ENCODE data around the gene STAT5B. TPM values are rescaled to one million over a fixed set of nuclear protein-coding genes. Genes with fewer than 3 reads are reported as not detected.
A peak's percentile ranks its signal among the peaks of the same experiment; 100 is the strongest.
"Not testable (repeated sequence)": the region's sequence is repeated elsewhere in the genome, so short reads cannot be mapped to it uniquely, and the experiment has no call there.

STAT5B gene
- total and polyA plus RNA-seq, 10 donors = 26.4 to 171 (median 101) TPM

DNA sequence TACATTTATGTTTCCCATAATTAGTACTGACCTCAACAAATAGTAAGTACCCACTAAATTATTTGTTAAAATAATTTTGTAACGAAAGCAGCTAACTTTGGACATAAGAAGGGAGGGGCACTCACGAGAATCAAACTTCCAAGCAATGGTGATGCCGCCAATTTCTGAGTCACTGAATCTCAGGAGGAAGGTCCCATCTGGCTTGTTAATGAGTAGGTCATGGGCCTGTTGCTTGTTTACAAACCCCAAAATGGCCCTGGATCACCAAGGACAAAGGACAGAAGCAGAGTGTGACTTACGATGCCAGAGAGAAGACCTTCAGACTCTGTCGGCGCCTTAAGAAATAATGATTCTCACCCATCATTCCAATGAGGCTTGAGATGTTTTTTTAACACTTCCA lies 66.1 kb downstream of the STAT5B start:
- H3K9me3 ChIP-seq = no peaks in the 10 kb centered on the region
- H3K4me1 ChIP-seq = no peaks in the 10 kb centered on the region
- intact Hi-C loops (cut with DNase I; ENCODE audit: low total_unique reads) = no loop called here
- TF ChIP-seq POLR2AphosphoS5 (IDR thresholded peaks at IDR 0.05) (no peak), POLR2A (IDR thresholded peaks at IDR 0.05) (no peak)
- TF ChIP-seq, protein P1, sequence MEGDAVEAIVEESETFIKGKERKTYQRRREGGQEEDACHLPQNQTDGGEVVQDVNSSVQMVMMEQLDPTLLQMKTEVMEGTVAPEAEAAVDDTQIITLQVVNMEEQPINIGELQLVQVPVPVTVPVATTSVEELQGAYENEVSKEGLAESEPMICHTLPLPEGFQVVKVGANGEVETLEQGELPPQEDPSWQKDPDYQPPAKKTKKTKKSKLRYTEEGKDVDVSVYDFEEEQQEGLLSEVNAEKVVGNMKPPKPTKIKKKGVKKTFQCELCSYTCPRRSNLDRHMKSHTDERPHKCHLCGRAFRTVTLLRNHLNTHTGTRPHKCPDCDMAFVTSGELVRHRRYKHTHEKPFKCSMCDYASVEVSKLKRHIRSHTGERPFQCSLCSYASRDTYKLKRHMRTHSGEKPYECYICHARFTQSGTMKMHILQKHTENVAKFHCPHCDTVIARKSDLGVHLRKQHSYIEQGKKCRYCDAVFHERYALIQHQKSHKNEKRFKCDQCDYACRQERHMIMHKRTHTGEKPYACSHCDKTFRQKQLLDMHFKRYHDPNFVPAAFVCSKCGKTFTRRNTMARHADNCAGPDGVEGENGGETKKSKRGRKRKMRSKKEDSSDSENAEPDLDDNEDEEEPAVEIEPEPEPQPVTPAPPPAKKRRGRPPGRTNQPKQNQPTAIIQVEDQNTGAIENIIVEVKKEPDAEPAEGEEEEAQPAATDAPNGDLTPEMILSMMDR (IDR thresholded peaks at IDR 0.05 in 8 of 11, conservative IDR thresholded peaks at IDR 0.05 in 3 of 11) = no peak
- H3K36me3 ChIP-seq = peaks cover 4 to 100% (median 87%) of the 10 kb centered on the region in 6 donors
- no peak overlapping the region for H3K4me3 ChIP-seq
- no peak for DNase-seq
- WGBS, 5 donors = 90 to 96% (median 93%) methylated on average over 6 of the region's 6 CpGs
- H3K27me3 ChIP-seq (replicated peaks in 1 of 7) = no peaks in the 10 kb centered on the region
- H3K27ac ChIP-seq = no peak overlapping the region

DNA sequence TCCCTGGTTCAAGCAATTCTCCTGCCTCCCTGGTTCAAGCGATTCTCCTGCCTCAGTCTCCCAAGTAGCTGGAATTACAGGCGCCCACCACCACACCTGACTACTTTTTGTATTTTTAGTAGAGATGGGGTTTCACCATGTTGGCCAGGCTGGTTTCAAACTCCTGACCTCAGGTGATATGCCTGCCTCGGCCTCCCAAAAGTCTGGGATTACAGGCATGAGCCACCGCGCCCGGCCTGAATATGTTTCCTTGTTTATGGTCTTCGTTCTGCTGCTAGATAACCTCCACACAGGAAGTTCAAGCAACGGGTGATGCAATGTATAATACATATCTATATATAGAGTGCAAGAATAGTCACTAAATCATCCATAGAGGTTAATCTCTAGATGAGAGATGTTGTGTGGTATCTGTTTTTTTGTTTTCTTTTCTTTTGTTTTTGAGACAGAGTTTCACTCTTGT lies 70.0 kb downstream of the STAT5B start:
- intact Hi-C loops (cut with DNase I; ENCODE audit: low total_unique reads); H3K4me3 ChIP-seq; H3K9me3 ChIP-seq; H3K4me1 ChIP-seq; H3K27me3 ChIP-seq (replicated peaks in 1 of 7): not testable (repeated sequence)
- DNase-seq = peak; percentile 40
- H3K27ac ChIP-seq = peak overlapping the region in 2 of 8 donors; percentile 22 to 24
- H3K36me3 ChIP-seq = peaks cover 4 to 100% (median 87%) of the 10 kb centered on the region in 6 donors
- 54 to 84% (median 71%) methylated on average over 8 of the region's 8 CpGs for WGBS, 5 donors

DNA sequence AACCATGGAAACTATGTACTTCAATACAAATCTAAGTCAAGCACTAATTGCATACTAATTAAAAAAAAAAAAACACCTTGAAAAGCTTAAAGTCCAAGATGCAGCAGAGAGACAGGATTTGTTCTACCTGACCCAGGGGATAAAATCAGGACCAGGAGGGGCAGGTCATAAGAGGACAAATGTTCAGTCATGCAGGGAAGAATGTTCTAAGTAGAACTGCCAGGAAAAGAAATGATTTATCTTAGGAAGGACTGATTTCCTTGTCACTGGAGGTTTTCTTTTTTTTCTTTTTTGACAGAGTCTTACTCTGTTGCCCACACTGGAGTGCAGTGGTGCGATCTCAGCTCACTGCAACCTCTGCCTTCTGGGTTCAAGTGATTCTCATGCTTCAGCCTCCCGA lies 72.8 kb downstream of the STAT5B start:
- 96 to 100% (median 97%) methylated on average over 2 of the region's 2 CpGs for WGBS, 5 donors
- Histone ChIP-seq H3K36me3 (peaks cover 0 to 92% (median 66%) of the 10 kb centered on the region in 6 donors), H3K27me3 (replicated peaks in 1 of 7) (no peaks in the 10 kb centered on the region), H3K4me3 (no peak overlapping the region), H3K27ac (no peak overlapping the region), H3K9me3 (no peaks in the 10 kb centered on the region), H3K4me1 (peaks cover 9 to 28% (median 18%) of the 10 kb centered on the region in 6 donors)
- intact Hi-C loops (cut with DNase I; ENCODE audit: low total_unique reads) = no loop called here
- no peak for DNase-seq
- TF ChIP-seq, protein P1 (IDR thresholded peaks at IDR 0.05 in 8 of 11, conservative IDR thresholded peaks at IDR 0.05 in 3 of 11) = no peak
- no peak for TF ChIP-seq POLR2A (IDR thresholded peaks at IDR 0.05)
- no peak for TF ChIP-seq POLR2AphosphoS5 (IDR thresholded peaks at IDR 0.05)

DNA sequence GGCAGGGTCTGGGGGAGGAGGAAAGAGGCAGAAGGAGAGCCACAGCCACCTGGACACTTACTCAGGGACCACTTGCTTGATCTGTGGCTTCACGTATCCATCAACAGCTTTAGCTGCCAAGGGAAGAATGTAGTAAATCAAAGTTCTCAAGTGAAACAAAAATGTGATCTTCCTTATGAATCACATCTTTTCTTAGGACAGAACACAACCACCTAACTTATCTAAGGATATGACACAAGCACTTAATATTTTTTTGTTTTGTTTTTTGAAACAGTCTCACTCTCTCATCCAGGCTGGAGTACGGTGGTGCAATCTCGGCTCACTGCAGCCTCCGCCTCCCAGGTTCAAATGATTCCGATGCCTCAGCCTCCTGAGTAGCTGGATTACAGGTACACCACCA lies 73.5 kb downstream of the STAT5B start:
- H3K4me3 ChIP-seq = no peak overlapping the region
- H3K27me3 ChIP-seq (replicated peaks in 1 of 7) = no peaks in the 10 kb centered on the region
- H3K27ac ChIP-seq = no peak overlapping the region
- TF ChIP-seq, protein P1 (IDR thresholded peaks at IDR 0.05 in 8 of 11, conservative IDR thresholded peaks at IDR 0.05 in 3 of 11) = no peak
- TF ChIP-seq POLR2A (IDR thresholded peaks at IDR 0.05) (no peak), POLR2AphosphoS5 (IDR thresholded peaks at IDR 0.05) (no peak)
- peaks cover 9 to 32% (median 18%) of the 10 kb centered on the region in 6 donors for H3K4me1 ChIP-seq
- no peak for DNase-seq
- peaks cover 0 to 86% (median 62%) of the 10 kb centered on the region in 6 donors for H3K36me3 ChIP-seq
- 95 to 98% (median 98%) methylated on average over 5 of the region's 5 CpGs for WGBS, 5 donors
- H3K9me3 ChIP-seq = no peaks in the 10 kb centered on the region
- intact Hi-C loops (cut with DNase I; ENCODE audit: low total_unique reads) = no loop called here

DNA sequence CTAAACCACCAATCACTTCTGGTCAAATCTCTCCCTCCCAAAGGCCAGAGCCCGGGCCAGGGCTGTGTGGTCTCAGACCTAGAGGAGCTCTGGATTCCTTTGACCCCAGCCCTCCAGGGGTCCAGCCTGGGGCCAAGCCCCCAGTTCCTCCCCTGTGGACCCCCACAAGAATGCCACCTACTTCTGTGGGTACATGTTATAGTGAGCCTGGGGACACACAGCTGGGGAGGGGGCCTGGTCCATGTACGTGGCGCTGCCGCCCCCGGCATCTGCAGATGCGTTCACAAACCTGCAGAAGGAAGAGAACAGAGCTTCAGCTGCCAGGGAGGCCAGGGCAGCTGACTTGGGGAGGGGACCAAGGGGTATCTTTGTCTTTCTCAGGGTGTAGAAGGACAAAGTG lies 74.0 kb downstream of the STAT5B start:
- 95 to 100% (median 97%) methylated on average over 1 to 6 of the region's 6 CpGs for WGBS, 5 donors
- Histone ChIP-seq H3K4me1 (peaks cover 9 to 32% (median 18%) of the 10 kb centered on the region in 6 donors), H3K9me3 (no peaks in the 10 kb centered on the region), H3K27me3 (replicated peaks in 1 of 7) (no peaks in the 10 kb centered on the region), H3K36me3 (peaks cover 0 to 80% (median 60%) of the 10 kb centered on the region in 6 donors), H3K4me3 (no peak overlapping the region), H3K27ac (no peak overlapping the region)
- TF ChIP-seq, protein P1 (IDR thresholded peaks at IDR 0.05 in 8 of 11, conservative IDR thresholded peaks at IDR 0.05 in 3 of 11) = no peak
- TF ChIP-seq POLR2AphosphoS5 (IDR thresholded peaks at IDR 0.05) (peak in 1 of 3 donors; percentile 13), POLR2A (IDR thresholded peaks at IDR 0.05) (no peak)
- intact Hi-C loops (cut with DNase I; ENCODE audit: low total_unique reads) = no loop called here
- no peak for DNase-seq
